Keratinocyte (primary cell): ENCODE data around the gene LRRC8C.

Experiments
- CTCF ChIP-seq, 3 experiments: IDR thresholded peaks in 1 of 3; conservative IDR thresholded peaks in 1 of 3; optimal IDR thresholded peaks in 1 of 3; 2 replicates in 2 of 3; 3 replicates in 1 of 3; pipeline versions ENCODE3 to v1.5.1; 2011; ENCODE audit warnings: low read length in 3 of 3, mild to moderate bottlenecking in 3 of 3, moderate library complexity in 2 of 3, control low read depth in 1 of 3, inconsistent platforms in 1 of 3; ENCODE audit not compliant: insufficient read depth in 2 of 3; ENCODE audit errors: extremely low read depth in 1 of 3
- EZH2 ChIP-seq: IDR thresholded peaks from one replicate; pipeline ENCODE4 v1.6.1; 2012; ENCODE audit warnings: inconsistent platforms, mild to moderate bottlenecking, low read length, moderate library complexity

- TF ChIP-seq CTCF (optimal IDR thresholded peaks at IDR 0.05 in 1 of 3, IDR thresholded peaks at IDR 0.05 in 1 of 3, conservative IDR thresholded peaks at IDR 0.05 in 1 of 3; ENCODE audit: extremely low read depth in 1 of 3, insufficient read depth in 2 of 3, low read length in 3 of 3) (no peak), EZH2 (no peak)
Measured at GRCh38 chr1:89610457-89611011, 22.4 kb upstream of the LRRC8C start.
